ENCODE data around the gene ZNF385B.

DNA sequence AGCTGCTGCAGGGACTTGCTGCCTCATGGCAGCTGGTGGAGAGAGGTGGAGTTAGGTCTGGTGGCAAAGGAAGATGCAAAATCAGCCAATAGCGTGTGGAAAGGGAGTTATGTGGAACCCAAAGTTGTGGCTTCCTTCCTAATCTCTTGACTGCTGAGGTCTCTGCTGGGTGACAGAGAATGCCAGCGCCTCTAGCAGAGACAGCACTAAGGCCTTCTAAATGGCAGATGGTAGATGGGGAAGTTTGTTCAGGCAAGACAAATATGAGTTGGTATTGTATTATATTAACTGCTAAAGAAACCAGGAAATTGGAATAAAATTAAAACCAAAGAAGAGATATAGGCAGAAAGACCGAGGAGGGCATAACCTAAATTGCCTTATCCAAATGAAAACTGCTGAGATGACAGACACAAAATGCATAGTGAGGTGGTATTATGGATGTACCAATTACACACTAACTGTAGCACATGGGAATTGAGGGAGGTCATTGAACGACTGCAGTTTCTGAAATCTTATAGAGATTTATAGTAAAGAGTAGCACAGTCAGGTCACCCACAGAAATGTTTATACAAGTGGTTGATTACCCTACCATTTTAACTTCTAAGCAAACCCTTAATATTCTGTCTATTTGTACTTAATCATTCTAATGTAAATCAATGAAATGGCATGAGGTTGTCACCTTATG is 350.2 kb downstream of the ZNF385B start:
- TF ChIP-seq CTCF (IDR thresholded peaks at IDR 0.05; ENCODE audit: low read depth, low read length) (no peak), POLR2A (IDR thresholded peaks at IDR 0.05; ENCODE audit: extremely low read depth, insufficient read length) (no peak), MAX (IDR thresholded peaks at IDR 0.05; ENCODE audit: low read depth, low read length) (no peak)

All from NB4 (cell line).